ENCODE results near the gene USP7.
"Not testable (repeated sequence)": the region's sequence is repeated elsewhere in the genome, so short reads cannot be mapped to it uniquely, and the experiment has no call there.

Gene USP7

GRCh38 chr16:8923199-8923598 is 40.5 kb downstream of the USP7 start:
- no peak for DNase-seq

- DNase-seq = no peak
These were observed 42.2 kb downstream of the USP7 start for GRCh38 chr16:8921347-8921984.

GRCh38 chr16:8920645-8921346 is 42.9 kb downstream of the USP7 start:
- no peak for DNase-seq

GRCh38 chr16:8919934-8920462 is 43.7 kb downstream of the USP7 start:
- DNase-seq = no peak

- DNase-seq = no peak
These were observed 44.4 kb downstream of the USP7 start for GRCh38 chr16:8919089-8919933.

GRCh38 chr16:8917336-8917735 is 46.4 kb downstream of the USP7 start:
- DNase-seq = not testable (repeated sequence)

GRCh38 chr16:8916541-8917225 is 47.0 kb downstream of the USP7 start:
- DNase-seq = no peak

- DNase-seq = no peak
These were observed 47.9 kb downstream of the USP7 start for GRCh38 chr16:8915722-8916301.

- DNase-seq = no peak
These were observed 49.6 kb downstream of the USP7 start for GRCh38 chr16:8914098-8914497.

GRCh38 chr16:8912793-8913192 is 50.9 kb downstream of the USP7 start:
- no peak for DNase-seq

- DNase-seq = no peak
These were observed 52.9 kb downstream of the USP7 start for GRCh38 chr16:8910811-8911210.

GRCh38 chr16:8908810-8909468 is 54.8 kb downstream of the USP7 start:
- DNase-seq = no peak

GRCh38 chr16:8907096-8907495 is 56.6 kb downstream of the USP7 start:
- no peak for DNase-seq

- DNase-seq = no peak
These were observed 57.7 kb downstream of the USP7 start for GRCh38 chr16:8905795-8906591.

GRCh38 chr16:8905168-8905762 is 58.4 kb downstream of the USP7 start:
- DNase-seq = no peak

GRCh38 chr16:8904018-8904430 is 59.7 kb downstream of the USP7 start:
- DNase-seq = no peak

- no peak for DNase-seq
These were observed 60.7 kb downstream of the USP7 start for GRCh38 chr16:8903004-8903403.

GRCh38 chr16:8901320-8901861 is 62.3 kb downstream of the USP7 start:
- no peak for DNase-seq

- DNase-seq = no peak
These were observed 63.4 kb downstream of the USP7 start for GRCh38 chr16:8900343-8900742.

- DNase-seq = no peak
These were observed 63.9 kb downstream of the USP7 start for GRCh38 chr16:8899709-8900317.
